Measurements from ENCODE around the gene CAPN14.

GRCh38 chr2:31223749-31224148, 6.4 kb upstream of the CAPN14 start:
- no peak for TF ChIP-seq CTCF (IDR thresholded peaks at IDR 0.05)
- no peak for TF ChIP-seq POLR2A (IDR thresholded peaks at IDR 0.05)
